ENCODE measurements around the gene HLTF. TPM values are rescaled to one million over a fixed set of nuclear protein-coding genes. Genes with fewer than 3 reads are reported as not detected.

Gene HLTF
- total and polyA plus RNA-seq, 2 donors (not counting 1 experiment from before 2014, with no cell fraction given): 3.3 to 22.9 TPM

- Histone ChIP-seq H3K36me3 (replicated peaks in 1 of 2; ENCODE audit: control extremely low read depth in 1 of 2, control insufficient read depth in 1 of 2, extremely low read depth in 1 of 2, insufficient read depth in 2 of 2, low read length in 1 of 2) (peaks cover 0 to 8% of the 10 kb centered on the region in 2 experiments), H3K27ac (ENCODE audit: low read length in 2 of 2) (no peak overlapping the region), H2AFZ (ENCODE audit: insufficient read depth, low read depth, low read length, poor library complexity, severe bottlenecking) (no peak overlapping the region), H3K79me2 (ENCODE audit: control insufficient read depth, insufficient read depth, low read length) (no peaks in the 10 kb centered on the region), H3K27me3 (replicated peaks in 1 of 4; ENCODE audit: control extremely low read depth in 1 of 4, control insufficient read depth in 3 of 4, insufficient read depth in 4 of 4, low read length in 3 of 4) (no peaks in the 10 kb centered on the region), H4K20me1 (ENCODE audit: control insufficient read depth, insufficient read depth, low read length, poor library complexity, severe bottlenecking) (no peaks in the 10 kb centered on the region), H3K4me1 (ENCODE audit: control insufficient read depth in 2 of 2, insufficient read depth in 2 of 2, low read length in 2 of 2) (no peaks in the 10 kb centered on the region), H3K4me3 (ENCODE audit: control extremely low read depth in 1 of 5, extremely low read depth in 1 of 5, insufficient read depth in 1 of 5, low read depth in 2 of 5, low read length in 4 of 5) (no peak overlapping the region), H3K9ac (ENCODE audit: low read length) (no peak overlapping the region), H3K9me3 (ENCODE audit: control extremely low read depth in 1 of 3, control insufficient read depth in 2 of 3, insufficient read depth in 1 of 3, low read length in 2 of 3) (no peaks in the 10 kb centered on the region), H3K4me2 (replicated peaks; ENCODE audit: low read depth, low read length, poor library complexity, severe bottlenecking) (no peak overlapping the region)
- peaks cover 3% of the 10 kb centered on the region for H3K4me1 Mint-ChIP-seq
- no peaks in the 10 kb centered on the region for H3K27me3 Mint-ChIP-seq
- no peak overlapping the region for H3K27ac Mint-ChIP-seq
- TF ChIP-seq EZH2 (IDR thresholded peaks at IDR 0.05; ENCODE audit: borderline replicate concordance, insufficient read depth, low read depth, low read length, poor library complexity, severe bottlenecking): no peak
- no peak overlapping the region for H3K4me3 Mint-ChIP-seq
- DNase-seq (no peak), ATAC-seq (ENCODE audit: low read depth) (no peak)
- CTCF ChIA-PET: no interaction called here
- intact Hi-C loops (cut with micrococcal nuclease): no loop called here
- H3K9me3 Mint-ChIP-seq (ENCODE audit: insufficient read depth): no peaks in the 10 kb centered on the region
- WGBS (ENCODE audit: insufficient coverage): no CpG with 5 or more reads among the region's 2 CpGs
- POLR2A ChIA-PET: no interaction called here
These were observed 24.6 kb downstream of the HLTF start for GRCh38 chr3:149061776-149062175.

GRCh38 chr3:149058602-149059001 lies 27.7 kb downstream of the HLTF start:
- Mint-ChIP-seq H3K4me3 (no peak overlapping the region), H3K27ac (no peak overlapping the region), H3K9me3 (ENCODE audit: insufficient read depth) (no peaks in the 10 kb centered on the region), H3K4me1 (no peaks in the 10 kb centered on the region), H3K27me3 (no peaks in the 10 kb centered on the region)
- Histone ChIP-seq H3K36me3 (replicated peaks in 1 of 2; ENCODE audit: control extremely low read depth in 1 of 2, control insufficient read depth in 1 of 2, extremely low read depth in 1 of 2, insufficient read depth in 2 of 2, low read length in 1 of 2) (peaks cover 3 to 14% of the 10 kb centered on the region in 2 experiments), H3K4me1 (ENCODE audit: control insufficient read depth in 2 of 2, insufficient read depth in 2 of 2, low read length in 2 of 2) (no peaks in the 10 kb centered on the region), H3K4me2 (replicated peaks; ENCODE audit: low read depth, low read length, poor library complexity, severe bottlenecking) (no peak overlapping the region), H3K9ac (ENCODE audit: low read length) (no peak overlapping the region), H2AFZ (ENCODE audit: insufficient read depth, low read depth, low read length, poor library complexity, severe bottlenecking) (no peak overlapping the region), H3K27ac (ENCODE audit: low read length in 2 of 2) (no peak overlapping the region), H3K27me3 (replicated peaks in 1 of 4; ENCODE audit: control extremely low read depth in 1 of 4, control insufficient read depth in 3 of 4, insufficient read depth in 4 of 4, low read length in 3 of 4) (no peaks in the 10 kb centered on the region), H3K79me2 (ENCODE audit: control insufficient read depth, insufficient read depth, low read length) (no peaks in the 10 kb centered on the region), H3K9me3 (ENCODE audit: control extremely low read depth in 1 of 3, control insufficient read depth in 2 of 3, insufficient read depth in 1 of 3, low read length in 2 of 3) (no peaks in the 10 kb centered on the region), H3K4me3 (ENCODE audit: control extremely low read depth in 1 of 5, extremely low read depth in 1 of 5, insufficient read depth in 1 of 5, low read depth in 2 of 5, low read length in 4 of 5) (no peak overlapping the region), H4K20me1 (ENCODE audit: control insufficient read depth, insufficient read depth, low read length, poor library complexity, severe bottlenecking) (no peaks in the 10 kb centered on the region)
- no peak for ATAC-seq (ENCODE audit: low read depth)
- WGBS (ENCODE audit: insufficient coverage): no CpG with 5 or more reads among the region's 1 CpG
- CTCF ChIA-PET: no interaction called here
- no peak for DNase-seq
- TF ChIP-seq CTCF (IDR thresholded peaks at IDR 0.05) (no peak), EZH2 (IDR thresholded peaks at IDR 0.05; ENCODE audit: borderline replicate concordance, insufficient read depth, low read depth, low read length, poor library complexity, severe bottlenecking) (no peak)
- intact Hi-C loops (cut with micrococcal nuclease): no loop called here
- POLR2A ChIA-PET: no interaction called here
